Left ventricle myocardium inferior (tissue), 1 donor: ENCODE results near the gene PIK3CB. TPM values are rescaled to one million over a fixed set of nuclear protein-coding genes. Genes with fewer than 3 reads are reported as not detected.
A peak's percentile ranks its signal among the peaks of the same experiment; 100 is the strongest.

Experiments
- DNase-seq: peaks from one replicate; pipeline ENCODE4 v3.0.0-alpha.2; 2020
- H3K27ac ChIP-seq: fragments of 200-600 bp; replicated peaks from 2 replicates; pipeline ENCODE4 v1.8.0; 2021
- H3K27me3 ChIP-seq: fragments of 200-600 bp; 2 replicates; pipeline ENCODE4 v1.8.0; 2021; ENCODE audit warnings: low read depth
- H3K36me3 ChIP-seq: fragments of 200-600 bp; 2 replicates; pipeline ENCODE4 v1.8.0; 2021
- H3K4me1 ChIP-seq: fragments of 200-600 bp; 2 replicates; pipeline ENCODE4 v1.8.0; 2021
- H3K4me3 ChIP-seq: fragments of 200-600 bp; 2 replicates; pipeline ENCODE4 v1.8.0; 2021; ENCODE audit warnings: mild to moderate bottlenecking, moderate library complexity
- H3K9me3 ChIP-seq: fragments of 200-600 bp; replicated peaks from 2 replicates; pipeline ENCODE4 v1.8.0; 2021
- CTCF ChIP-seq: fragments of 200-600 bp; IDR thresholded peaks from 2 replicates; pipeline ENCODE4 v1.8.0; 2021; ENCODE audit warnings: antibody characterized with exemption, mild to moderate bottlenecking, borderline replicate concordance
- intact Hi-C: fragments of 100-400 bp; cut with micrococcal nuclease; formaldehyde crosslinking; loops from one replicate; pipeline ENCODE4 v1.11.0; 2022
- total RNA-seq: library from RNA; stranded (reverse); fragmentation: NEBNext Ultra II Directional; extraction: Animal tissue kit (Norgen Biotek cat#: 25700); gene quantifications from one replicate; pipeline ENCODE4 v1.2.1, GENCODE V29; 2021
- donor health status: DM: no; HTN: yes; CAD: no; lungs with severe emphysema.

PIK3CB gene
- total RNA-seq, 1 donor from 2014 or later = 31.5 TPM

- no peak for DNase-seq
- no peak overlapping the region for H3K4me3 ChIP-seq
- no peak for TF ChIP-seq CTCF
- H3K4me1 ChIP-seq = peaks cover 4% of the 10 kb centered on the region
- no peaks in the 10 kb centered on the region for H3K36me3 ChIP-seq
- H3K27me3 ChIP-seq = no peaks in the 10 kb centered on the region
- H3K27ac ChIP-seq = peak overlapping the region; percentile 64
- no peaks in the 10 kb centered on the region for H3K9me3 ChIP-seq
- intact Hi-C loops = no loop called here
Measured at GRCh38 chr3:138875096-138875753, 40.5 kb upstream of the PIK3CB start.

GRCh38 chr3:138873471-138874278 lies 38.9 kb upstream of the PIK3CB start:
- peaks cover 4% of the 10 kb centered on the region for H3K4me1 ChIP-seq
- no peaks in the 10 kb centered on the region for H3K9me3 ChIP-seq
- no peak for TF ChIP-seq CTCF
- H3K27ac ChIP-seq = no peak overlapping the region
- no peak overlapping the region for H3K4me3 ChIP-seq
- no peak for DNase-seq
- H3K27me3 ChIP-seq = no peaks in the 10 kb centered on the region
- H3K36me3 ChIP-seq = no peaks in the 10 kb centered on the region
- intact Hi-C loops = no loop called here

- Histone ChIP-seq H3K9me3 (no peaks in the 10 kb centered on the region), H3K4me3 (no peak overlapping the region), H3K27me3 (no peaks in the 10 kb centered on the region), H3K4me1 (peaks cover 4% of the 10 kb centered on the region), H3K36me3 (no peaks in the 10 kb centered on the region), H3K27ac (no peak overlapping the region)
- no peak for DNase-seq
- TF ChIP-seq CTCF = no peak
- intact Hi-C loops = no loop called here
Measured at GRCh38 chr3:138872632-138873031, 37.9 kb upstream of the PIK3CB start.

- no peaks in the 10 kb centered on the region for H3K36me3 ChIP-seq
- DNase-seq = no peak
- no peak for TF ChIP-seq CTCF
- intact Hi-C loops = no loop called here
- peaks cover 7% of the 10 kb centered on the region for H3K4me1 ChIP-seq
- H3K27ac ChIP-seq = no peak overlapping the region
- no peak overlapping the region for H3K4me3 ChIP-seq
- no peaks in the 10 kb centered on the region for H3K27me3 ChIP-seq
- no peaks in the 10 kb centered on the region for H3K9me3 ChIP-seq
Measured at GRCh38 chr3:138867996-138868395, 33.3 kb upstream of the PIK3CB start.

- no peak for DNase-seq
- H3K36me3 ChIP-seq = no peaks in the 10 kb centered on the region
- H3K4me1 ChIP-seq = peaks cover 21% of the 10 kb centered on the region
- H3K27me3 ChIP-seq = no peaks in the 10 kb centered on the region
- no peaks in the 10 kb centered on the region for H3K9me3 ChIP-seq
- H3K4me3 ChIP-seq = no peak overlapping the region
- intact Hi-C loops = no loop called here
- TF ChIP-seq CTCF = no peak
- peak overlapping the region; percentile 74 for H3K27ac ChIP-seq
Measured at GRCh38 chr3:138863776-138864113, 29.0 kb upstream of the PIK3CB start.
